Endothelial cell of umbilical vein (primary cell): ENCODE data around the gene GPS1. TPM values are rescaled to one million over a fixed set of nuclear protein-coding genes. Genes with fewer than 3 reads are reported as not detected.

ENCODE experiments used
- BruUV-seq: library from RNA; stranded (reverse); fragments of 400-500 nt; replicated peaks from 2 replicates; lab custom pipeline; 2021; lab: Mats Ljungman, UMichigan
- CTCF ChIA-PET: fragments of 300-600, 350-600 bp; sonication (Branson Sonifier 250); formaldehyde crosslinking; loops from one replicate; lab custom pipeline; 2021; ENCODE audit warnings: antibody characterized with exemption, inconsistent platforms; lab: Charles Lee
- POLR2A ChIA-PET: fragments of 300-600, 350-600 bp; sonication (Branson Sonifier 250); formaldehyde crosslinking; loops from one replicate; lab custom pipeline; 2021; ENCODE audit warnings: antibody characterized with exemption, inconsistent platforms; lab: Charles Lee
- DNase-seq: peaks from one replicate; pipeline ENCODE4 v3.0.0-alpha.2; 2011; ENCODE audit warnings: low read depth, low spot score
- FAIRE-seq: peaks from 2 replicates; lab custom pipeline; 2011; peaks lifted over from hg19 to GRCh38; lab: Jason Lieb, UNC
- H2AFZ ChIP-seq: 2 replicates; pipeline ENCODE4 v1.6.0; 2012; ENCODE audit warnings: low read depth, low read length, control low read depth, inconsistent platforms
- H3K27ac ChIP-seq: 2 replicates; pipeline ENCODE4 v1.5.1; 2011; ENCODE audit warnings: low read depth, mild to moderate bottlenecking, control low read depth, low read length, moderate library complexity; ENCODE audit not compliant: insufficient read depth
- H3K27me3 ChIP-seq, 2 experiments: 2 replicates each; pipeline versions ENCODE4 v1.6.0 to v1.6.1; 2011; ENCODE audit warnings: low read length in 2 of 2, mixed read lengths in 1 of 2; ENCODE audit not compliant: control insufficient read depth in 2 of 2, insufficient read depth in 2 of 2
- H3K36me3 ChIP-seq, 2 experiments: 2 replicates in 1 of 2; 3 replicates in 1 of 2; pipeline ENCODE4 v1.5.1; 2011; ENCODE audit warnings: low read length in 2 of 2, mild to moderate bottlenecking in 1 of 2, moderate library complexity in 1 of 2; ENCODE audit not compliant: control insufficient read depth in 2 of 2, insufficient read depth in 2 of 2; ENCODE audit errors: extremely low read depth in 1 of 2
- H3K4me1 ChIP-seq: 3 replicates; pipeline ENCODE4 v1.5.1; 2011; ENCODE audit warnings: mild to moderate bottlenecking, low read length; ENCODE audit not compliant: control insufficient read depth, insufficient read depth; ENCODE audit errors: extremely low read depth
- H3K4me2 ChIP-seq: 2 replicates; pipeline ENCODE4 v1.6.1; 2011; ENCODE audit warnings: low read length, control low read depth, mixed read lengths; ENCODE audit not compliant: insufficient read depth
- H3K4me3 ChIP-seq, 3 experiments: fragments of 200-600 bp in 1 of 3; sonication (generic), shearing (Covaris generic) in 1 of 3; replicated peaks in 1 of 3; 2 replicates each; pipeline ENCODE4 v1.5.1; 2011 to 2016; ENCODE audit warnings: control low read depth in 3 of 3, low read length in 3 of 3, mild to moderate bottlenecking in 2 of 3, inconsistent platforms in 1 of 3, low read depth in 1 of 3, moderate library complexity in 1 of 3; ENCODE audit not compliant: insufficient read depth in 1 of 3
- H3K79me2 ChIP-seq: 2 replicates; pipeline ENCODE4 v1.6.0; 2012; ENCODE audit warnings: low read length, inconsistent platforms; ENCODE audit not compliant: control insufficient read depth, insufficient read depth
- H3K9ac ChIP-seq: replicated peaks from 2 replicates; pipeline ENCODE3; 2011; ENCODE audit warnings: low read length, control low read depth; ENCODE audit not compliant: insufficient read depth; ENCODE audit errors: extremely low read depth
- H3K9me1 ChIP-seq: replicated peaks from 3 replicates; pipeline ENCODE4 v1.6.0; 2011; ENCODE audit warnings: mild to moderate bottlenecking, low read length; ENCODE audit not compliant: control insufficient read depth, insufficient read depth; ENCODE audit errors: extremely low read depth
- H3K9me3 ChIP-seq: replicated peaks from 2 replicates; pipeline ENCODE4 v1.5.1; 2012; ENCODE audit warnings: low read length, inconsistent platforms; ENCODE audit not compliant: control insufficient read depth, insufficient read depth
- H4K20me1 ChIP-seq: replicated peaks from 2 replicates; pipeline ENCODE3; 2011; ENCODE audit warnings: mild to moderate bottlenecking, low read length; ENCODE audit not compliant: control insufficient read depth, insufficient read depth; ENCODE audit errors: extremely low read depth
- JUN ChIP-seq: IDR thresholded peaks from 2 replicates; pipeline ENCODE4 v1.6.1; 2011; ENCODE audit warnings: borderline replicate concordance, low read depth; ENCODE audit not compliant: insufficient read length, insufficient read depth
- dilution Hi-C: fragments of 300-500 bp; cut with MboI; formaldehyde crosslinking; loops from one replicate; pipeline ENCODE4 v1.15.0; 2019; ENCODE audit warnings: low sequenced_read_pairs; ENCODE audit not compliant: extremely low pct_ligation_motif_present
- intact Hi-C: fragments of 100-400 bp; cut with micrococcal nuclease; formaldehyde crosslinking; loops from one replicate; pipeline ENCODE4 v1.10.0; 2022
- polyA plus RNA-seq, 4 experiments: library from polyadenylated mRNA; depleted of rRNA in 3 of 4; stranded (reverse) in 3 of 4; unstranded in 1 of 4; fragments of >200 nt; gene quantifications; 2 replicates each; pipeline versions ENCODE4 v1.2.1 to v1.2.3, GENCODE V29; 2011 to 2012; ENCODE audit warnings: missing spikeins in 1 of 4
- total RNA-seq: library from RNA; stranded (reverse); gene quantifications from 2 replicates; pipeline ENCODE4 v1.2.3, GENCODE V29; 2021
- TF ChIP-seq, protein P1 (sequence below), 2 donors: IDR thresholded peaks; 1 replicate in 1 of 2; 2 replicates in 1 of 2; pipeline ENCODE4 v1.5.1; 2011; ENCODE audit warnings: low read length in 2 of 2, mild to moderate bottlenecking in 2 of 2, moderate library complexity in 2 of 2, control low read depth in 1 of 2, inconsistent platforms in 1 of 2, low read depth in 1 of 2; ENCODE audit not compliant: insufficient read depth in 1 of 2; ENCODE audit errors: extremely low read depth in 1 of 2

The GPS1 gene
- total and polyA plus RNA-seq, 2 donors (not counting 3 experiments of a cell fraction or from before 2014, with no cell fraction given): 116 to 178 TPM

DNA sequence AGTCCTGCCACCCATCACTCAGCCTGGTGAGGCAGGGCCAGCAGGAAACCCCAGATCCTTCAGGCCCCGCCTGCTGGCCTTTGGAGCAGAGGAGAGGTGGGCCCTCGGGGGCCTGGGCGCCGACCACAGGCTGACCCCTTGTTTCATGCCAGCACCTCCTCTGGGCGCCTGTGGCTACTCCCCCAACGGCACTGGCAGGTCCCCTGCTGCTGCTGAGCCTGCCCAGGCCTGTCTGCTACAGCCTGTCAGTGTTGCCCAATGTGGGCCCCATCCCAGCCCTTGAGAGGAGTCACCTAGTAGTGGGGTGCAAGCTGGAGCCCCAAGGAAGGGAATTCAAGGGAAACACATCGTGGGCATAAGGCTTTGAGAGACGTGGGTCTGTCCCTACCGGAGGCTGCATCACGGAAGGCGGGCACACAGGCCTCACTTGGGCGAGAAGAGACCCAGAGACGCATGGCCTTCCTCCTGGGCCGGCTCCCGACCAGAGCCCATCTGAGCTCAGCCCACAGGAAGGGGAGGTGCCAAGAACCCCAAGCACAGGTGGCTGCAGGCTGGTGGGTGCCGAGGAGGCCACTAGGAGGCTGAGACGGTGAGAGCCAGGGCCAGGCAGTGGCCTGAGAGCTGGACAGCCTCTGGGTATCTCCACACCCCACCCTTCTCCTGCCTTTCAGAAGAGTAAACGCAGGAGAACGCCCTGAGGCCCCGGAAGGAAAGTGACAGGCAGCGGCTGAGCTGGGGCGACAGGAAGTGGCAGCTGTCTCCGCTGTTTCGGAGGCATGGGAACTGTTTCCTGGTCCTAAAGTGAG is 54.4 kb downstream of the GPS1 start:
- H2AFZ ChIP-seq: peak overlapping the region; percentile 43
- FAIRE-seq (peak; percentile 77), DNase-seq (no peak)
- TF ChIP-seq, protein P1, sequence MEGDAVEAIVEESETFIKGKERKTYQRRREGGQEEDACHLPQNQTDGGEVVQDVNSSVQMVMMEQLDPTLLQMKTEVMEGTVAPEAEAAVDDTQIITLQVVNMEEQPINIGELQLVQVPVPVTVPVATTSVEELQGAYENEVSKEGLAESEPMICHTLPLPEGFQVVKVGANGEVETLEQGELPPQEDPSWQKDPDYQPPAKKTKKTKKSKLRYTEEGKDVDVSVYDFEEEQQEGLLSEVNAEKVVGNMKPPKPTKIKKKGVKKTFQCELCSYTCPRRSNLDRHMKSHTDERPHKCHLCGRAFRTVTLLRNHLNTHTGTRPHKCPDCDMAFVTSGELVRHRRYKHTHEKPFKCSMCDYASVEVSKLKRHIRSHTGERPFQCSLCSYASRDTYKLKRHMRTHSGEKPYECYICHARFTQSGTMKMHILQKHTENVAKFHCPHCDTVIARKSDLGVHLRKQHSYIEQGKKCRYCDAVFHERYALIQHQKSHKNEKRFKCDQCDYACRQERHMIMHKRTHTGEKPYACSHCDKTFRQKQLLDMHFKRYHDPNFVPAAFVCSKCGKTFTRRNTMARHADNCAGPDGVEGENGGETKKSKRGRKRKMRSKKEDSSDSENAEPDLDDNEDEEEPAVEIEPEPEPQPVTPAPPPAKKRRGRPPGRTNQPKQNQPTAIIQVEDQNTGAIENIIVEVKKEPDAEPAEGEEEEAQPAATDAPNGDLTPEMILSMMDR (IDR thresholded peaks at IDR 0.05; ENCODE audit: extremely low read depth in 1 of 2, insufficient read depth in 1 of 2, low read depth in 1 of 2, low read length in 2 of 2): peak; percentile 23 to 35
- no peak for TF ChIP-seq JUN
- no peaks in the 10 kb centered on the region for H3K27me3 ChIP-seq
- no peaks in the 10 kb centered on the region for H4K20me1 ChIP-seq
- peak overlapping the region; percentile 9 for H3K27ac ChIP-seq
- H3K79me2 ChIP-seq: no peaks in the 10 kb centered on the region
- no peak overlapping the region for H3K4me3 ChIP-seq
- H3K9ac ChIP-seq: peak overlapping the region; percentile 3
- H3K4me1 ChIP-seq: peaks cover 10% of the 10 kb centered on the region
- no peaks in the 10 kb centered on the region for H3K9me1 ChIP-seq
- dilution Hi-C loops: no loop called here
- ChIA-PET CTCF (interaction anchor here (1.1 to 2.5 kb wide), 7 partner anchors 36 to 229 kb away, joined by 3 to 17 read pairs (median 4); no protein-coding TSS in a partner anchor), POLR2A (interaction anchor here (1.8 kb wide), 1 partner anchor 8 kb away, joined by 9 read pairs; the partner anchor contains the start of gene FASN)
- intact Hi-C loops: loop anchor here (1.0 kb wide), 1 partner anchor 48 kb away; no protein-coding TSS in a partner anchor
- no TSS peak for BruUV-seq
- no peaks in the 10 kb centered on the region for H3K36me3 ChIP-seq
- peak overlapping the region; percentile 37 for H3K4me2 ChIP-seq
- H3K9me3 ChIP-seq: no peaks in the 10 kb centered on the region
